Measurements from ENCODE around the gene CAPZB.

- TF ChIP-seq POLR2AphosphoS5 (IDR thresholded peaks at IDR 0.05; ENCODE audit: borderline replicate concordance, low read depth, low read length) (no peak), EZH2 (IDR thresholded peaks at IDR 0.05) (no peak), FOXP2 (optimal IDR thresholded peaks at IDR 0.05; ENCODE audit: control extremely low read depth, extremely low read length, insufficient read depth) (no peak)
Measured at GRCh38 chr1:19465650-19466049, 19.7 kb downstream of the CAPZB start.

All from SK-N-MC (cell line).